Panc1 (cell line): ENCODE results near the gene SIRPD.
"Not testable (repeated sequence)": the region's sequence is repeated elsewhere in the genome, so short reads cannot be mapped to it uniquely, and the experiment has no call there.

ENCODE experiments used
- CTCF ChIP-seq: fragments of 450-650 bp; IDR thresholded peaks from 2 replicates; pipeline ENCODE4 v1.5.1; 2017; ENCODE audit warnings: mild to moderate bottlenecking
- POLR2AphosphoS5 ChIP-seq: IDR thresholded peaks from 2 replicates; pipeline ENCODE4 v1.6.1; 2012; ENCODE audit warnings: mild to moderate bottlenecking, low read depth, low read length, moderate library complexity
- REST ChIP-seq, 2 experiments: IDR thresholded peaks; 2 replicates each; pipeline ENCODE4 v1.6.1; 2011 to 2012; ENCODE audit warnings: low read depth in 2 of 2, control low read depth in 1 of 2, low read length in 1 of 2, mild to moderate bottlenecking in 1 of 2, moderate library complexity in 1 of 2; ENCODE audit not compliant: insufficient read depth in 1 of 2
- SIN3A ChIP-seq: IDR thresholded peaks from 2 replicates; pipeline ENCODE4 v1.6.1; 2012; ENCODE audit warnings: low read depth, mild to moderate bottlenecking, low read length, moderate library complexity, borderline replicate concordance; ENCODE audit not compliant: insufficient read depth

DNA sequence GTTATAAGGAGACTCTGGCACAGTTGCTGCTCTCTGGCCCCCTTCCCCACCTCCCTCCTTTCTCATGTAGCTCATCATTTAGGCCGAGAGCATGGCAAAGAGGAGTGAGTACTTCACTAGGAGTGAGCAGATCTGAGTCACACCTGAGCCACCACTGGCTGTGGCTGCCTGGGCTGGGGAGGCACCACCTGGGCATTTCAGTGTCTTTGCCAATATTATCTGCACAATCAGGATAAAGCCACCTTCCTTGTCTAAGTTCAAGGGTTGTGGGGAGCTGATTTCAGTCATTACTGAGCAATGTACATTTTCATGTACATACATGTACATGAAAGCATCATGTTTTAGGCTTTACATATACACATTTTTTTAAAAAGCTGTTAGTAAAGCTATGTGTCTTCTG is 18.5 kb upstream of the SIRPD start:
- TF ChIP-seq CTCF; POLR2AphosphoS5; REST (IDR thresholded peaks at IDR 0.05; ENCODE audit: insufficient read depth in 1 of 2, low read depth in 2 of 2, low read length in 1 of 2); SIN3A: not testable (repeated sequence)
